NCI-H446 (cell line): Measurements from ENCODE around the gene NAT9.

Source experiments
- DNase-seq, 2 experiments: peaks; one replicate each; lab custom pipeline; 2025; lab: John Stamatoyannopoulos, UW

Gene NAT9

GRCh38 chr17:74728702-74729075 lies 47.5 kb downstream of the NAT9 start:
- DNase-seq: no peak

GRCh38 chr17:74728033-74728701 lies 48.0 kb downstream of the NAT9 start:
- DNase-seq: no peak

GRCh38 chr17:74725111-74725510 lies 51.0 kb downstream of the NAT9 start:
- no peak for DNase-seq

- no peak for DNase-seq
Measured at GRCh38 chr17:74723891-74724290, 52.3 kb downstream of the NAT9 start.

GRCh38 chr17:74722782-74723181 lies 53.4 kb downstream of the NAT9 start:
- no peak for DNase-seq
